ENCODE data around the gene TIE1. TPM values are rescaled to one million over a fixed set of nuclear protein-coding genes. Genes with fewer than 3 reads are reported as not detected.

Gene TIE1
- total RNA-seq, 1 experiment from 2014 or later, result not detected

GRCh38 chr1:43318831-43319230 is 18.0 kb downstream of the TIE1 start:
- Histone ChIP-seq H2AFZ (no peak overlapping the region), H3K4me2 (no peak overlapping the region), H3K9me3 (ENCODE audit: insufficient read depth, low read depth) (no peaks in the 10 kb centered on the region), H3K9me2 (ENCODE audit: insufficient read depth) (no peaks in the 10 kb centered on the region), H4K20me1 (ENCODE audit: insufficient read depth) (no peaks in the 10 kb centered on the region), H3K36me3 (ENCODE audit: low read depth) (no peaks in the 10 kb centered on the region), H3K27me3 (ENCODE audit: insufficient read depth, low read depth) (no peaks in the 10 kb centered on the region), H3K4me3 (no peak overlapping the region), H3K27ac (no peak overlapping the region), H3F3A (ENCODE audit: insufficient read depth, low read depth) (peaks cover 3% of the 10 kb centered on the region; the same call in 1 of the 2 replicates), H3K4me1 (replicated peaks; ENCODE audit: insufficient read depth) (peaks cover 4% of the 10 kb centered on the region), H3K79me2 (ENCODE audit: low read depth) (no peaks in the 10 kb centered on the region)
- BruUV-seq (replicated peaks), result no TSS peak
- no peak for DNase-seq
- TF ChIP-seq EZH2 (IDR thresholded peaks at IDR 0.05; ENCODE audit: low read depth), result no peak
- no peak for TF ChIP-seq CTCF (conservative IDR thresholded peaks at IDR 0.05)
- intact Hi-C loops (cut with micrococcal nuclease; ENCODE audit: unreplicated experiment), result no loop called here
- ChIA-PET CTCF (no interaction called here), POLR2A (ENCODE audit: unreplicated experiment) (no interaction called here)

GRCh38 chr1:43319288-43319687 is 18.5 kb downstream of the TIE1 start:
- Histone ChIP-seq H2AFZ (no peak overlapping the region), H3K27ac (no peak overlapping the region), H3K4me3 (no peak overlapping the region), H3K36me3 (ENCODE audit: low read depth) (no peaks in the 10 kb centered on the region), H3K9me3 (ENCODE audit: insufficient read depth, low read depth) (no peaks in the 10 kb centered on the region), H3F3A (ENCODE audit: insufficient read depth, low read depth) (peaks cover 3% of the 10 kb centered on the region; the same call in 1 of the 2 replicates), H4K20me1 (ENCODE audit: insufficient read depth) (no peaks in the 10 kb centered on the region), H3K9me2 (ENCODE audit: insufficient read depth) (no peaks in the 10 kb centered on the region), H3K4me2 (no peak overlapping the region), H3K4me1 (replicated peaks; ENCODE audit: insufficient read depth) (no peaks in the 10 kb centered on the region; the same call in 1 of the 2 replicates), H3K27me3 (ENCODE audit: insufficient read depth, low read depth) (no peaks in the 10 kb centered on the region), H3K79me2 (ENCODE audit: low read depth) (no peaks in the 10 kb centered on the region)
- ChIA-PET CTCF (no interaction called here), POLR2A (ENCODE audit: unreplicated experiment) (no interaction called here)
- DNase-seq, result no peak
- intact Hi-C loops (cut with micrococcal nuclease; ENCODE audit: unreplicated experiment), result no loop called here
- TF ChIP-seq EZH2 (IDR thresholded peaks at IDR 0.05; ENCODE audit: low read depth) (no peak), CTCF (conservative IDR thresholded peaks at IDR 0.05) (no peak)
- BruUV-seq (replicated peaks), result no TSS peak

- Histone ChIP-seq H3K27ac (no peak overlapping the region), H3K9me2 (ENCODE audit: insufficient read depth) (no peaks in the 10 kb centered on the region), H3F3A (ENCODE audit: insufficient read depth, low read depth) (peaks cover 3% of the 10 kb centered on the region; the same call in 1 of the 2 replicates), H3K27me3 (ENCODE audit: insufficient read depth, low read depth) (no peaks in the 10 kb centered on the region), H2AFZ (no peak overlapping the region), H4K20me1 (ENCODE audit: insufficient read depth) (no peaks in the 10 kb centered on the region), H3K4me2 (no peak overlapping the region), H3K36me3 (ENCODE audit: low read depth) (no peaks in the 10 kb centered on the region), H3K9me3 (ENCODE audit: insufficient read depth, low read depth) (no peaks in the 10 kb centered on the region), H3K4me3 (no peak overlapping the region), H3K4me1 (replicated peaks; ENCODE audit: insufficient read depth) (no peaks in the 10 kb centered on the region; the same call in 1 of the 2 replicates), H3K79me2 (ENCODE audit: low read depth) (no peaks in the 10 kb centered on the region)
- BruUV-seq (replicated peaks), result no TSS peak
- intact Hi-C loops (cut with micrococcal nuclease; ENCODE audit: unreplicated experiment), result loop anchor here (5.0 kb wide), 1 partner anchor 32 kb away; the partner anchor contains the start of gene C1orf210
- TF ChIP-seq EZH2 (IDR thresholded peaks at IDR 0.05; ENCODE audit: low read depth), result no peak
- TF ChIP-seq CTCF (conservative IDR thresholded peaks at IDR 0.05), result no peak
- ChIA-PET POLR2A (ENCODE audit: unreplicated experiment) (no interaction called here), CTCF (no interaction called here)
- DNase-seq, result no peak
Measured at GRCh38 chr1:43319766-43320165, 19.0 kb downstream of the TIE1 start.
